ENCODE data around the gene KRTAP4-4. TPM values are rescaled to one million over a fixed set of nuclear protein-coding genes. Genes with fewer than 3 reads are reported as not detected.

The KRTAP4-4 gene
- total and polyA plus RNA-seq, 2 of the 8 experiments (the other 6 are each of a cell fraction or from before 2014, with no cell fraction given) = not detected

- Histone ChIP-seq H3K9me3 (ENCODE audit: insufficient read depth in 2 of 2, low read depth in 1 of 2, low read length in 1 of 2) (0 out of 4 replicates have a peak, but pooled peaks cover 0 to 5% of the 10 kb centered on the region in 2 experiments), H3K23ac (ENCODE audit: insufficient read length) (no peak overlapping the region), H3K14ac (ENCODE audit: insufficient read length) (no peak overlapping the region), H2BK5ac (ENCODE audit: low read depth, low read length) (no peak overlapping the region), H2BK15ac (ENCODE audit: low read length) (no peak overlapping the region), H2BK120ac (replicated peaks; ENCODE audit: low read depth, low read length) (no peak overlapping the region), H3K4me2 (ENCODE audit: insufficient read depth in 1 of 2, low read depth in 2 of 2, low read length in 2 of 2) (no peak overlapping the region), H3K23me2 (ENCODE audit: low read depth, low read length) (no peaks in the 10 kb centered on the region; the same call in 1 of the 2 replicates), H4K8ac (ENCODE audit: extremely low read depth, insufficient read depth, low read length) (no peak overlapping the region), H2AFZ (ENCODE audit: low read length) (no peak overlapping the region), H3K9ac (replicated peaks in 1 of 4; ENCODE audit: extremely low read depth in 1 of 4, low read depth in 3 of 4, low read length in 3 of 4) (no peak overlapping the region), H4K5ac (ENCODE audit: insufficient read length, low read depth, low read length) (no peak overlapping the region), H2AK5ac (ENCODE audit: low read depth, low read length) (no peak overlapping the region), H3K18ac (ENCODE audit: extremely low read depth, low read length) (no peak overlapping the region), H4K20me1 (replicated peaks in 1 of 2; ENCODE audit: control insufficient read depth in 1 of 2, insufficient read depth in 2 of 2, low read length in 2 of 2) (no peaks in the 10 kb centered on the region), H3K27me3 (replicated peaks in 1 of 4; ENCODE audit: control insufficient read depth in 3 of 4, extremely low read depth in 1 of 4, insufficient read depth in 3 of 4, low read length in 3 of 4) (no peaks in the 10 kb centered on the region), H3K79me2 (ENCODE audit: control insufficient read depth in 1 of 2, insufficient read depth in 2 of 2, low read length in 2 of 2) (no peaks in the 10 kb centered on the region), H3K79me1 (ENCODE audit: low read depth, low read length) (no peaks in the 10 kb centered on the region), H2BK20ac (ENCODE audit: low read length) (no peak overlapping the region), H3K4me1 (replicated peaks in 1 of 4; ENCODE audit: control insufficient read depth in 3 of 4, insufficient read depth in 4 of 4, low read length in 3 of 4) (no peaks in the 10 kb centered on the region), H3K4ac (replicated peaks; ENCODE audit: insufficient read length, low read depth, low read length) (no peak overlapping the region), H3K56ac (replicated peaks; ENCODE audit: insufficient read length, low read depth, low read length) (no peak overlapping the region), H3K4me3 (ENCODE audit: extremely low read depth in 1 of 4, insufficient read depth in 2 of 4, low read depth in 3 of 4, low read length in 4 of 4) (no peak overlapping the region), H2BK12ac (ENCODE audit: low read depth, low read length) (no peak overlapping the region), H3K27ac (ENCODE audit: low read depth, low read length) (no peak overlapping the region), H3K36me3 (ENCODE audit: control insufficient read depth in 2 of 4, insufficient read depth in 4 of 4, low read length in 3 of 4) (no peaks in the 10 kb centered on the region), H4K91ac (replicated peaks; ENCODE audit: insufficient read length, low read length) (no peak overlapping the region)
- DNase-seq (ENCODE audit: low read depth in 1 of 2, low spot score in 2 of 2) (no peak), FAIRE-seq (no peak)
- POLR2A ChIA-PET (ENCODE audit: partially characterized antibody) = no interaction called here
- CTCF ChIA-PET (ENCODE audit: partially characterized antibody) = interaction anchor here (0.8 kb wide), 1 partner anchor 144 kb away, joined by 3 read pairs; no protein-coding TSS in a partner anchor
- WGBS, 2 experiments (ENCODE audit: extremely low coverage in 1 of 2, insufficient coverage in 1 of 2, insufficient read length in 1 of 2, insufficient replicate concordance in 2 of 2, low coverage in 1 of 2, low lambda C conversion rate in 2 of 2, missing lambda C conversion rate in 1 of 2) = 86% methylated on average over 3 of the region's 3 CpGs; no CpG with 5 or more reads in 1 of the 2 experiments
- TF ChIP-seq ASH2L (IDR thresholded peaks at IDR 0.05; ENCODE audit: low read length) = no peak
- TF ChIP-seq, protein P1, sequence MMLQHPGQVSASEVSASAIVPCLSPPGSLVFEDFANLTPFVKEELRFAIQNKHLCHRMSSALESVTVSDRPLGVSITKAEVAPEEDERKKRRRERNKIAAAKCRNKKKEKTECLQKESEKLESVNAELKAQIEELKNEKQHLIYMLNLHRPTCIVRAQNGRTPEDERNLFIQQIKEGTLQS (IDR thresholded peaks at IDR 0.05; ENCODE audit: insufficient read depth, low read depth, low read length) = no peak
- no peak for TF ChIP-seq SP1 (IDR thresholded peaks at IDR 0.05; ENCODE audit: low read depth, low read length)
- no peak for TF ChIP-seq KDM4A (IDR thresholded peaks at IDR 0.05; ENCODE audit: low read depth, low read length, severe bottlenecking)
- TF ChIP-seq CBX5 (IDR thresholded peaks at IDR 0.05; ENCODE audit: low read depth, low read length) = no peak
- no peak for TF ChIP-seq EP300 (IDR thresholded peaks at IDR 0.05; ENCODE audit: borderline replicate concordance in 1 of 2, low read depth in 2 of 2, low read length in 2 of 2)
- no peak for TF ChIP-seq GTF2F1 (IDR thresholded peaks at IDR 0.05; ENCODE audit: borderline replicate concordance, low read depth, low read length)
- TF ChIP-seq HDAC2 (IDR thresholded peaks at IDR 0.05; ENCODE audit: borderline replicate concordance in 1 of 2, low read depth in 2 of 2, low read length in 2 of 2) = no peak
- TF ChIP-seq SAP30 (IDR thresholded peaks at IDR 0.05; ENCODE audit: insufficient read depth, insufficient replicate concordance, low read length) = no peak
- TF ChIP-seq, protein P2, sequence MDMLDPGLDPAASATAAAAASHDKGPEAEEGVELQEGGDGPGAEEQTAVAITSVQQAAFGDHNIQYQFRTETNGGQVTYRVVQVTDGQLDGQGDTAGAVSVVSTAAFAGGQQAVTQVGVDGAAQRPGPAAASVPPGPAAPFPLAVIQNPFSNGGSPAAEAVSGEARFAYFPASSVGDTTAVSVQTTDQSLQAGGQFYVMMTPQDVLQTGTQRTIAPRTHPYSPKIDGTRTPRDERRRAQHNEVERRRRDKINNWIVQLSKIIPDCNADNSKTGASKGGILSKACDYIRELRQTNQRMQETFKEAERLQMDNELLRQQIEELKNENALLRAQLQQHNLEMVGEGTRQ (IDR thresholded peaks at IDR 0.05; ENCODE audit: low read length) = no peak
- TF ChIP-seq TEAD4 (IDR thresholded peaks at IDR 0.05; ENCODE audit: low read depth, low read length) = no peak
- TF ChIP-seq SIN3A (conservative IDR thresholded peaks at IDR 0.05 in 1 of 2, IDR thresholded peaks at IDR 0.05 in 1 of 2; ENCODE audit: low read depth in 1 of 2, low read length in 2 of 2) = no peak
Measured at GRCh38 chr17:41126412-41126811, 34.1 kb downstream of the KRTAP4-4 start.

All from H1 (cell line).